IPS DF 4.7 (cell line): ENCODE data around the gene MYO9B.

ENCODE experiments used
- DNase-seq: peaks from one replicate; pipeline ENCODE4 v3.0.0-alpha.2; 2013; ENCODE audit warnings: low spot score; ENCODE audit errors: extremely low read depth

MYO9B gene

DNA sequence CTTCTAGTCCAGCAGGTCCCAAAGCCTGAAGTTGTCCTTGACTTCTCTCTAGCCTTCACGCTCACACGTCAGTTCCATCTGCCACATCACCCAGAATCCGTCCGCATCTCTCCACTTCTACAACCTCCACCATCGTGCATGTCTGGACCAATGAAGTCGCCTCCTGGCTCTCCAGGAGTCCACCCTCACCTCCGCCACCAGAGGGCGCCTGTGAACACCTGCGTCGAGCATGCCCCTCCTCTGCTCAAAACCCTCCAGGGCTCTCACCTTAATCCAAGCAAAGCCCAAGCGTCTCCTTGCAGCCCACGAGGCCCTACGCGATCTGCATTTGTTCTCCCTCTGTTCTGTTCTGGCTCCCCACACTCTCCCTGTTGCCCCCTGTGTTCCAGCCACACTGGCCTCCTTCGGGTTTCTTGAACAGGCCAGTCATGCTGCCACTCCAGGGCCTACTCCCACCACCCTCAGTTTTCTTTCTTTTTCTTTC is 185.3 kb downstream of the MYO9B start:
- no peak for DNase-seq

- DNase-seq: no peak
These were observed 187.0 kb downstream of the MYO9B start for GRCh38 chr19:17262557-17262956.
